ENCODE results near the gene RAB34.

RAB34 gene

GRCh38 chr17:28700830-28701492 is 16.7 kb downstream of the RAB34 start:
- Histone ChIP-seq H2AFZ (ENCODE audit: low read depth, low read length, severe bottlenecking) (no peak overlapping the region), H3K9me3 (ENCODE audit: insufficient read depth, low read length) (no peaks in the 10 kb centered on the region), H3F3A (ENCODE audit: insufficient read depth) (no peaks in the 10 kb centered on the region), H3K36me3 (ENCODE audit: low read length) (peaks cover 3% of the 10 kb centered on the region; the same call in 1 of the 2 replicates), H3K27ac (ENCODE audit: low read depth, low read length) (no peak overlapping the region), H3K9me2 (replicated peaks; ENCODE audit: insufficient read depth, low read length) (no peaks in the 10 kb centered on the region), H3K79me2 (ENCODE audit: insufficient read depth, low read length) (no peaks in the 10 kb centered on the region), H3K4me2 (ENCODE audit: low read depth, low read length, poor library complexity, severe bottlenecking) (no peak overlapping the region), H3K27me3 (ENCODE audit: low read length) (no peaks in the 10 kb centered on the region), H3K4me3 (ENCODE audit: insufficient read depth, low read length, poor library complexity, severe bottlenecking) (no peak overlapping the region), H3K9ac (ENCODE audit: low read length) (no peak overlapping the region), H4K20me1 (ENCODE audit: low read depth, low read length) (no peaks in the 10 kb centered on the region)
- no peak for TF ChIP-seq CTCF (IDR thresholded peaks at IDR 0.05; ENCODE audit: insufficient read depth, low read length, poor library complexity, severe bottlenecking)
- no peak for TF ChIP-seq EZH2phosphoT487 (conservative IDR thresholded peaks at IDR 0.05; ENCODE audit: low read length)

- no peaks in the 10 kb centered on the region for H3K9me3 ChIP-seq (ENCODE audit: insufficient read depth, low read length)
- H3K27ac ChIP-seq (ENCODE audit: low read depth, low read length): no peak overlapping the region
- no peaks in the 10 kb centered on the region for H3K9me2 ChIP-seq (replicated peaks; ENCODE audit: insufficient read depth, low read length)
- no peaks in the 10 kb centered on the region for H3F3A ChIP-seq (ENCODE audit: insufficient read depth)
- no peak overlapping the region for H2AFZ ChIP-seq (ENCODE audit: low read depth, low read length, severe bottlenecking)
- TF ChIP-seq EZH2phosphoT487 (conservative IDR thresholded peaks at IDR 0.05; ENCODE audit: low read length): no peak
- H3K9ac ChIP-seq (ENCODE audit: low read length): no peak overlapping the region
- H4K20me1 ChIP-seq (ENCODE audit: low read depth, low read length): no peaks in the 10 kb centered on the region
- H3K27me3 ChIP-seq (ENCODE audit: low read length): no peaks in the 10 kb centered on the region
- peaks cover 3% of the 10 kb centered on the region; the same call in 1 of the 2 replicates for H3K36me3 ChIP-seq (ENCODE audit: low read length)
- H3K4me2 ChIP-seq (ENCODE audit: low read depth, low read length, poor library complexity, severe bottlenecking): no peak overlapping the region
- no peak overlapping the region for H3K4me3 ChIP-seq (ENCODE audit: insufficient read depth, low read length, poor library complexity, severe bottlenecking)
- H3K79me2 ChIP-seq (ENCODE audit: insufficient read depth, low read length): no peaks in the 10 kb centered on the region
Measured at GRCh38 chr17:28700278-28700677, 17.4 kb downstream of the RAB34 start.

- Histone ChIP-seq H3F3A (ENCODE audit: insufficient read depth) (no peaks in the 10 kb centered on the region), H2AFZ (ENCODE audit: low read depth, low read length, severe bottlenecking) (no peak overlapping the region), H3K27ac (ENCODE audit: low read depth, low read length) (no peak overlapping the region), H3K9me3 (ENCODE audit: insufficient read depth, low read length) (no peaks in the 10 kb centered on the region), H3K79me2 (ENCODE audit: insufficient read depth, low read length) (no peaks in the 10 kb centered on the region), H3K4me2 (ENCODE audit: low read depth, low read length, poor library complexity, severe bottlenecking) (no peak overlapping the region), H3K36me3 (ENCODE audit: low read length) (peaks cover 3% of the 10 kb centered on the region; the same call in 1 of the 2 replicates), H3K4me3 (ENCODE audit: insufficient read depth, low read length, poor library complexity, severe bottlenecking) (no peak overlapping the region), H3K9me2 (replicated peaks; ENCODE audit: insufficient read depth, low read length) (no peaks in the 10 kb centered on the region), H4K20me1 (ENCODE audit: low read depth, low read length) (no peaks in the 10 kb centered on the region), H3K9ac (ENCODE audit: low read length) (no peak overlapping the region), H3K27me3 (ENCODE audit: low read length) (no peaks in the 10 kb centered on the region)
- TF ChIP-seq CTCF (IDR thresholded peaks at IDR 0.05; ENCODE audit: insufficient read depth, low read length, poor library complexity, severe bottlenecking) (no peak), EZH2phosphoT487 (conservative IDR thresholded peaks at IDR 0.05; ENCODE audit: low read length) (no peak)
Measured at GRCh38 chr17:28698253-28698941, 19.3 kb downstream of the RAB34 start.

GRCh38 chr17:28693869-28694268 is 23.8 kb downstream of the RAB34 start:
- Histone ChIP-seq H2AFZ (ENCODE audit: low read depth, low read length, severe bottlenecking) (no peak overlapping the region), H3K79me2 (ENCODE audit: insufficient read depth, low read length) (no peaks in the 10 kb centered on the region), H3K4me3 (ENCODE audit: insufficient read depth, low read length, poor library complexity, severe bottlenecking) (no peak overlapping the region), H3K4me2 (ENCODE audit: low read depth, low read length, poor library complexity, severe bottlenecking) (no peak overlapping the region), H3K9me2 (replicated peaks; ENCODE audit: insufficient read depth, low read length) (no peaks in the 10 kb centered on the region), H4K20me1 (ENCODE audit: low read depth, low read length) (no peaks in the 10 kb centered on the region), H3K27ac (ENCODE audit: low read depth, low read length) (no peak overlapping the region), H3K9ac (ENCODE audit: low read length) (no peak overlapping the region), H3K9me3 (ENCODE audit: insufficient read depth, low read length) (no peaks in the 10 kb centered on the region), H3F3A (ENCODE audit: insufficient read depth) (no peaks in the 10 kb centered on the region), H3K36me3 (ENCODE audit: low read length) (peaks cover 14% of the 10 kb centered on the region), H3K27me3 (ENCODE audit: low read length) (no peaks in the 10 kb centered on the region)
- TF ChIP-seq EZH2phosphoT487 (conservative IDR thresholded peaks at IDR 0.05; ENCODE audit: low read length) (no peak), CTCF (IDR thresholded peaks at IDR 0.05; ENCODE audit: insufficient read depth, low read length, poor library complexity, severe bottlenecking) (no peak)

Measured in SU-DHL-6 (cell line).